Breast epithelium (tissue), 3 donors: ENCODE data around the gene CYREN.

ENCODE experiments used
- CTCF ChIP-seq, 3 donors: fragments of 450-650 bp; IDR thresholded peaks; one replicate each; pipeline ENCODE4 v1.5.1; 2016 to 2017; ENCODE audit warnings: antibody characterized with exemption in 3 of 3, mild to moderate bottlenecking in 3 of 3, moderate library complexity in 3 of 3
- POLR2A ChIP-seq: fragments of 450-650 bp; IDR thresholded peaks from one replicate; pipeline ENCODE4 v1.6.1; 2016; ENCODE audit warnings: antibody characterized with exemption, mild to moderate bottlenecking, moderate library complexity

- no peak for TF ChIP-seq POLR2A
- TF ChIP-seq CTCF (IDR thresholded peaks at IDR 0.05): no peak
Measured at GRCh38 chr7:135162382-135163001, 8.0 kb downstream of the CYREN start.
